Psoas muscle (tissue), 8 donors: ENCODE results near the gene OCEL1. TPM values are rescaled to one million over a fixed set of nuclear protein-coding genes. Genes with fewer than 3 reads are reported as not detected.

ENCODE experiments used
- ATAC-seq, 4 donors: fragments of 200-7000 bp; cut with Tn5 transposase; one replicate each; pipeline ENCODE4 v1.9.1; 2020; ENCODE audit warnings: moderate library complexity in 3 of 4, mild to moderate bottlenecking in 2 of 4
- DNase-seq, 2 donors: peaks; one replicate each; pipeline ENCODE4 v3.0.0-alpha.2; 2020
- H3K27ac ChIP-seq: fragments of 200-600 bp; one replicate; pipeline ENCODE4 v1.8.0; 2022
- H3K27me3 ChIP-seq, 3 donors: fragments of 200-600 bp in 1 of 3; one replicate each; pipeline versions ENCODE4 v1.6.1 to v1.8.0; 2013 to 2022; ENCODE audit warnings: low read length in 2 of 3, mild to moderate bottlenecking in 2 of 3, moderate library complexity in 1 of 3; ENCODE audit not compliant: insufficient read depth in 3 of 3
- H3K36me3 ChIP-seq, 2 donors: fragments of 200-600 bp in 1 of 2; one replicate each; pipeline versions ENCODE4 v1.6.1 to v1.8.0; 2013 to 2022; ENCODE audit warnings: low read depth in 1 of 2, mild to moderate bottlenecking in 1 of 2, moderate library complexity in 1 of 2; ENCODE audit not compliant: insufficient read depth in 1 of 2
- H3K4me1 ChIP-seq: fragments of 200-600 bp; one replicate; pipeline ENCODE4 v1.8.0; 2022
- H3K4me3 ChIP-seq: fragments of 200-600 bp; one replicate; pipeline ENCODE4 v1.8.0; 2022; ENCODE audit warnings: mild to moderate bottlenecking
- H3K9me3 ChIP-seq: fragments of 200-600 bp; one replicate; pipeline ENCODE4 v1.8.0; 2022
- WGBS, 3 donors: extraction: QIAGEN DNeasy Blood & Tissue Kit; methylation state at CpG; one replicate each; pipeline versions ENCODE4 v1.1.6 to v1.1.7; 2013; 5-methylcytosine and 5-hydroxymethylcytosine counted together
- intact Hi-C, 2 donors: fragments of 100-400 bp; cut with DNase I; formaldehyde crosslinking; loops; one replicate each; pipeline versions ENCODE4 v1.11.0 to v1.14.2; 2022
- polyA plus RNA-seq, 3 donors: library from polyadenylated mRNA; stranded (reverse); fragments of 200-250 nt; gene quantifications; one replicate each; pipeline ENCODE4 v1.2.3, GENCODE V29; 2013
- total RNA-seq, 4 donors: library from RNA; stranded (reverse); fragmentation: NEBNext Ultra II Directional in 2 of 4; extraction: Animal tissue kit (Norgen Biotek cat#: 25700) in 2 of 4; gene quantifications; one replicate each; pipeline versions ENCODE4 v1.2.1 to v1.2.4, GENCODE V29; 2021 to 2023
- TF ChIP-seq, protein P1 (sequence below): fragments of 200-600 bp; IDR thresholded peaks from one replicate; pipeline ENCODE4 v1.8.0; 2022; ENCODE audit warnings: antibody characterized with exemption
- donor health status: healthy with polysubstance abuse.
- donor health status: DM: no; HTN: no; CAD: no; lungs with moderate emphysema.
- donor health status: Bipolar disorder and iron deficiency.
- donor health status: healthy.
- donor health status: DM: yes; HTN: yes; CAD: no.
- donor health status: DM: no; HTN: no; CAD: no.
- donor health status: DM: no; HTN: no; CAD: no.
- donor health status: DM: yes; HTN: yes; CAD: no.

OCEL1 gene
- total and polyA plus RNA-seq, 7 donors, result 15.6 to 37.1 (median 19.6) TPM

DNA sequence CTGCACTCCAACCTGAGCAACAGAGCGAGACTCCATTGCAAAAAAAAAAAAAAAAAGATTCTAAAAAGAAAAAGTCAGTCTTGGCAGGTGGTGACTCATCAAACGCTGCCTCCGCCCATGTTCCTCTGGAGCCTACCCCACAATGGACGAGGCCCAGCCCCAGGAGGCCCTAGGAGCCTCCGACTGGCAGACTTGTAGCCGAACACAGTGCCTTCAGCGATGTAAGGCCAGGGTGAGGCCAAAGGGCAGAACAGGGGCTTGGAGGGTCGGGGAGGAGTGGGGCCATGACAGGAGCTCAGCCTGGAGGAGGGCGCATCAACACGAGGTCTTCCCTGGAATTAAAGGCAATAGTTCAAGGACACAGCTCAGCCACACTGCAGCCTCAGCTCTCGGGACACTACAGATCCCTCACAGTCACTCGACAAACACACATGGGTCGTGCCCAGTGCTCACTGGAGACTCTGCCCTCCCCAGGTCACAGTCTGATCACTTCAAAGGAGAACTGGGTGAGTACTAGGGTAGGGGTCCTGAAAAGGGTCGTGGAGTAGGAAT lies 5.7 kb upstream of the OCEL1 start:
- DNase-seq, result peak; percentile 49 to 69
- 41 to 44% (median 43%) methylated on average over 14 of the region's 14 CpGs for WGBS, 3 donors
- Histone ChIP-seq H3K9me3 (no peaks in the 10 kb centered on the region), H3K4me3 (no peak overlapping the region), H3K36me3 (peaks cover 9 to 21% of the 10 kb centered on the region in 2 donors), H3K27ac (no peak overlapping the region), H3K27me3 (no peaks in the 10 kb centered on the region), H3K4me1 (no peaks in the 10 kb centered on the region)
- intact Hi-C loops, result no loop called here
- TF ChIP-seq, protein P1, sequence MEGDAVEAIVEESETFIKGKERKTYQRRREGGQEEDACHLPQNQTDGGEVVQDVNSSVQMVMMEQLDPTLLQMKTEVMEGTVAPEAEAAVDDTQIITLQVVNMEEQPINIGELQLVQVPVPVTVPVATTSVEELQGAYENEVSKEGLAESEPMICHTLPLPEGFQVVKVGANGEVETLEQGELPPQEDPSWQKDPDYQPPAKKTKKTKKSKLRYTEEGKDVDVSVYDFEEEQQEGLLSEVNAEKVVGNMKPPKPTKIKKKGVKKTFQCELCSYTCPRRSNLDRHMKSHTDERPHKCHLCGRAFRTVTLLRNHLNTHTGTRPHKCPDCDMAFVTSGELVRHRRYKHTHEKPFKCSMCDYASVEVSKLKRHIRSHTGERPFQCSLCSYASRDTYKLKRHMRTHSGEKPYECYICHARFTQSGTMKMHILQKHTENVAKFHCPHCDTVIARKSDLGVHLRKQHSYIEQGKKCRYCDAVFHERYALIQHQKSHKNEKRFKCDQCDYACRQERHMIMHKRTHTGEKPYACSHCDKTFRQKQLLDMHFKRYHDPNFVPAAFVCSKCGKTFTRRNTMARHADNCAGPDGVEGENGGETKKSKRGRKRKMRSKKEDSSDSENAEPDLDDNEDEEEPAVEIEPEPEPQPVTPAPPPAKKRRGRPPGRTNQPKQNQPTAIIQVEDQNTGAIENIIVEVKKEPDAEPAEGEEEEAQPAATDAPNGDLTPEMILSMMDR, result no peak
- no peak for ATAC-seq

DNA sequence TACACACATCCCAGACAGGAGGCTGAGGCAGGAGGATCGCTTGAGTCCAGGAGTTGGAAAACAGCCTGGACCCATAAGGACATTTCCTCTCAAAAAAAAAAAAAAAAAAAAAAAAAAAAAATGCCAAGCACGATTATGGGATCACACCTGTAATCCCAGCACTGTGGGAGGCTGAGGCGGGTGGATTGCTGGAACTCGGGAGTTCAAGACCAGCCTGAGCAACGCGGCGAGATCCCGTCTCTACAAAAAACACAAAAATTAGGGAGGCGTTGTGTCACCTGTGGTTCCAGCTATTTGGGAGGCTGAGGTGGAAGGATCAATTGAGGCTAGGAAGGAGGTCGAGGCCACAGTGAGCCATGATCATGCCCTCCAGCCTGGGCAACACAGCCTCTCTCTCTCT lies 973 bp upstream of the OCEL1 start:
- intact Hi-C loops, result no loop called here
- DNase-seq, result no peak
- peak overlapping the region; percentile 80 for H3K4me3 ChIP-seq
- H3K9me3 ChIP-seq, result no peaks in the 10 kb centered on the region
- peaks cover 14% of the 10 kb centered on the region for H3K4me1 ChIP-seq
- peaks cover 0 to 3% of the 10 kb centered on the region in 2 donors for H3K36me3 ChIP-seq
- H3K27ac ChIP-seq, result no peak overlapping the region
- TF ChIP-seq, protein P1, result no peak
- H3K27me3 ChIP-seq, result no peaks in the 10 kb centered on the region
- ATAC-seq, result no peak
- 84 to 90% (median 84%) methylated on average over 10 of the region's 10 CpGs for WGBS, 3 donors

DNA sequence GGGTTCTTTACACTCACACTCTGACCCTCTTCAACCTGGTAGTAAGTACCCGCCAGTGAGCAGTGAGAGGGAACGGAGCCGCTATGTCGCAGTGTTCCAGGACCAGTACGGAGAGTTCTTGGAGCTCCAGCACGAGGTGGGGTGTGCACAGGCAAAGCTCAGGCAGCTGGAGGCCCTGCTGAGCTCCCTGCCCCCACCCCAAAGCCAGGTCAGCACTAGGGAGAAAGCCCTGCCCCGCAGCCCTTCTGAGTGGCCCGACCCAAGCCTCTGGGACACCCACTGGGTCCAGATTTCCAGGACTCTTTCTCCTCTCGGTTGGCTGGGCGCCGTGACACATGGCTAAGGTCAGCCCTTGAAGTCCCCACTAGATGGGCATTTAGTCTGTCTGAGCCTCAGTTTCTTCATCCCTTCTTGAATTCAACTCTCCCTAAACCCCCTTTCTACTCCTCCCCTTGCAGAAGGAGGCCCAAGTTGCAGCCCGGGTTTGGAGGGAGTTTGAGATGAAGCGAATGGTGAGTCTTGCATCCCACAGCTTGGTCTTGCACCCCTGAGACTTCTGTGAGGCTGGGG lies 1.9 kb downstream of the OCEL1 start:
- ATAC-seq, result no peak
- peaks cover 0 to 21% of the 10 kb centered on the region in 2 donors for H3K36me3 ChIP-seq
- 43 to 68% (median 59%) methylated on average over 13 of the region's 13 CpGs for WGBS, 3 donors
- TF ChIP-seq, protein P1, result no peak
- peaks cover 14% of the 10 kb centered on the region for H3K4me1 ChIP-seq
- intact Hi-C loops, result no loop called here
- peak in 1 of 2 donors; percentile 63 for DNase-seq
- no peak overlapping the region for H3K4me3 ChIP-seq
- H3K27ac ChIP-seq, result peak overlapping the region; percentile 92
- H3K27me3 ChIP-seq, result no peaks in the 10 kb centered on the region
- H3K9me3 ChIP-seq, result no peaks in the 10 kb centered on the region

DNA sequence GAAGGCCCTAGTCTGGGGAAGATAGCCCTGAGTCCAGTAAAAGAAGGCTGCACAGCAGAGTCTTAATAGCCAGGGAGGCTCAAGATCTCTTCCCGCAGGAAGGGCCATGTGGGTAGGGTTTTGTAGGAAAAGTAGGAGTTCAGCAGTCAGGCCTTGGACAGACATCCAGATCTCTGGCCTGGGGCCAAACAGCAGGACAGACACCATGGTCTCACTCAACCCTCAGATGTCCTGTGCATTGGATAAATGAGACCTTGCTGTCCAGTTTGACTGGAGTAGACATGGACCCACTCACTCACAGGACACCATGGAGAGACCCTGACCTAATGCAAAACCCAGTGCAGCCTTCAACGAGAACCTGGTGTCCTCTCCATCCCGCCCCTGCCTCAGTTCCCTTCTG lies 3.9 kb downstream of the OCEL1 start:
- intact Hi-C loops, result no loop called here
- no peak for DNase-seq
- no peak overlapping the region for H3K27ac ChIP-seq
- no peak overlapping the region for H3K4me3 ChIP-seq
- 91 to 98% (median 95%) methylated on average over 3 of the region's 3 CpGs for WGBS, 3 donors
- no peak for ATAC-seq
- peaks cover 0 to 28% of the 10 kb centered on the region in 2 donors for H3K36me3 ChIP-seq
- H3K4me1 ChIP-seq, result peaks cover 18% of the 10 kb centered on the region
- no peaks in the 10 kb centered on the region for H3K27me3 ChIP-seq
- TF ChIP-seq, protein P1, result no peak
- no peaks in the 10 kb centered on the region for H3K9me3 ChIP-seq

DNA sequence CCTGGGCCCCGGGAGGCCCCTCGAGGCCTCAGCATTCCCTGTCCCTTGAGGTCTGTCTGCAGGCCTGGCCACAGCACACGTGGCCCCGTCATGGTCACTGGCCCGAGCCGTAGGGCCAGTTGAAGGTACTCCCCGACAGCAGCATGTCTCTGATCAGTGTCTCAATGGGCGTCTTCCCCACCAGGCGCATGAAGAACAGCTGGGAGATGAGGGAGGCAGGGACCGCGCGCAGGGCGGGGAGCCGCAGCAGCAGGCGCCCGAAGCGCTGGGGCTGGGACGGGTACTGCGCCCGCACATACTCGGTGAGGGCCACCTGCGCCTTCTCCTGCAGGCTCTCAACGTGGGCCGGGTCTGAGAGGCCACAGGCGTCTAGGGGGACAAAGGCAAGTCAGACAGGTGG lies 6.2 kb downstream of the OCEL1 start:
- no peak for DNase-seq
- H3K4me1 ChIP-seq, result peaks cover 10% of the 10 kb centered on the region
- TF ChIP-seq, protein P1, result no peak
- intact Hi-C loops, result no loop called here
- peaks cover 0 to 35% of the 10 kb centered on the region in 2 donors for H3K36me3 ChIP-seq
- no peak overlapping the region for H3K4me3 ChIP-seq
- no peaks in the 10 kb centered on the region for H3K9me3 ChIP-seq
- H3K27me3 ChIP-seq, result no peaks in the 10 kb centered on the region
- H3K27ac ChIP-seq, result no peak overlapping the region
- 82 to 89% (median 85%) methylated on average over 24 to 25 of the region's 25 CpGs for WGBS, 3 donors
- no peak for ATAC-seq
